22Rv1 (cell line): ENCODE results near the gene AHDC1.
"Not testable (repeated sequence)": the region's sequence is repeated elsewhere in the genome, so short reads cannot be mapped to it uniquely, and the experiment has no call there.

Experiments
- H3K27ac ChIP-seq: fragments of 450-650 bp; 2 replicates; pipeline ENCODE4 v1.5.1; 2017
- ZFX ChIP-seq: fragments of 450-650 bp; IDR thresholded peaks from 2 replicates; pipeline ENCODE4 v1.6.1; 2017; ENCODE audit warnings: antibody characterized with exemption, borderline replicate concordance
- TF ChIP-seq, protein P1 (sequence below): fragments of 450-650 bp; IDR thresholded peaks from 2 replicates; pipeline ENCODE4 v1.5.1; 2017; ENCODE audit warnings: mild to moderate bottlenecking

The AHDC1 gene

GRCh38 chr1:27539901-27540861, 63.8 kb downstream of the AHDC1 start:
- TF ChIP-seq, protein P1, sequence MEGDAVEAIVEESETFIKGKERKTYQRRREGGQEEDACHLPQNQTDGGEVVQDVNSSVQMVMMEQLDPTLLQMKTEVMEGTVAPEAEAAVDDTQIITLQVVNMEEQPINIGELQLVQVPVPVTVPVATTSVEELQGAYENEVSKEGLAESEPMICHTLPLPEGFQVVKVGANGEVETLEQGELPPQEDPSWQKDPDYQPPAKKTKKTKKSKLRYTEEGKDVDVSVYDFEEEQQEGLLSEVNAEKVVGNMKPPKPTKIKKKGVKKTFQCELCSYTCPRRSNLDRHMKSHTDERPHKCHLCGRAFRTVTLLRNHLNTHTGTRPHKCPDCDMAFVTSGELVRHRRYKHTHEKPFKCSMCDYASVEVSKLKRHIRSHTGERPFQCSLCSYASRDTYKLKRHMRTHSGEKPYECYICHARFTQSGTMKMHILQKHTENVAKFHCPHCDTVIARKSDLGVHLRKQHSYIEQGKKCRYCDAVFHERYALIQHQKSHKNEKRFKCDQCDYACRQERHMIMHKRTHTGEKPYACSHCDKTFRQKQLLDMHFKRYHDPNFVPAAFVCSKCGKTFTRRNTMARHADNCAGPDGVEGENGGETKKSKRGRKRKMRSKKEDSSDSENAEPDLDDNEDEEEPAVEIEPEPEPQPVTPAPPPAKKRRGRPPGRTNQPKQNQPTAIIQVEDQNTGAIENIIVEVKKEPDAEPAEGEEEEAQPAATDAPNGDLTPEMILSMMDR: no peak
- TF ChIP-seq ZFX: no peak

DNA sequence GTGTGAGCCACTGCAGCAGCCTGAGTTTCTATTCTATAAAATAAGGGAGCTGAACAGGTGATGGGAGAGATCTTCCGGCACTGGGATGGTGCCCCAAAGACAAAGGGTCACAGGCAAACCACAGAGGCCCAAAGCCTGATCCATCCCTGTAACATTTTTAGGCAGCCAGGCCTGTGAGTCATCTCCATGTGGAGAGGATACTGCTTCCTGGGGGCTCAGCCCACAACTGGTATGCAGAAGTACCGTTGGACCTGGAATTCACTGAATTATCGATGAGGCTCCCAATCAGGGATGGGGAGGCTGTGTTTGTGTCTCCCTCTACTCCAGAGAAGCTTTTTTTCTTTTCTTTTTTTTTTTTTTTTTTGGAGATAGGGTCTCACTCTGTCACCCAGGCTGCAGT, 65.2 kb downstream of the AHDC1 start:
- TF ChIP-seq, protein P1: no peak
- TF ChIP-seq ZFX: no peak
- no peak overlapping the region for H3K27ac ChIP-seq

More at GRCh38 chr1:27539901-27540861, 63.8 kb downstream of the AHDC1 start:
- H3K27ac ChIP-seq: no peak overlapping the region

- H3K27ac ChIP-seq: not testable (repeated sequence)
These were observed 65.7 kb downstream of the AHDC1 start for GRCh38 chr1:27538305-27538676.

DNA sequence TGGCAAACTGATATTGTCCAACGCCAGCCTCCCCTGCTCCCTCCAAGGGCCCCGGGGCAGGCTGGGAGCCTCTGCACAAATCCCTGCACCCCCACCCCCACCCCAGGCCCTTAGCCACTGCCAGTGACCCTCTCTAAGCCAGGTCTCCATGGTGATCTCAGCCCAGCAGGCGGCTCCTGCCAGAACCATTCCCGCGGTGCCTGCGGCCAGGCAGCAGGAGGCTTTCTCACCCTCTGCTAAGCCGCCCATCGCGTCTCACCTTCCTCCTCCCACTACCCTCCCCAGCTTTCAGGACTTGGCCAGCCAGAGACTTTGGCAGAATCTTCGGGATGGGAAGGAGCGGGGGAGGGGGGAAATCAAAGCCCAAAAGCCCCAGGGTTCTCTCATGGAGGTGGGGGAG, 67.2 kb downstream of the AHDC1 start:
- TF ChIP-seq, protein P1: no peak
- no peak for TF ChIP-seq ZFX
- no peak overlapping the region for H3K27ac ChIP-seq

DNA sequence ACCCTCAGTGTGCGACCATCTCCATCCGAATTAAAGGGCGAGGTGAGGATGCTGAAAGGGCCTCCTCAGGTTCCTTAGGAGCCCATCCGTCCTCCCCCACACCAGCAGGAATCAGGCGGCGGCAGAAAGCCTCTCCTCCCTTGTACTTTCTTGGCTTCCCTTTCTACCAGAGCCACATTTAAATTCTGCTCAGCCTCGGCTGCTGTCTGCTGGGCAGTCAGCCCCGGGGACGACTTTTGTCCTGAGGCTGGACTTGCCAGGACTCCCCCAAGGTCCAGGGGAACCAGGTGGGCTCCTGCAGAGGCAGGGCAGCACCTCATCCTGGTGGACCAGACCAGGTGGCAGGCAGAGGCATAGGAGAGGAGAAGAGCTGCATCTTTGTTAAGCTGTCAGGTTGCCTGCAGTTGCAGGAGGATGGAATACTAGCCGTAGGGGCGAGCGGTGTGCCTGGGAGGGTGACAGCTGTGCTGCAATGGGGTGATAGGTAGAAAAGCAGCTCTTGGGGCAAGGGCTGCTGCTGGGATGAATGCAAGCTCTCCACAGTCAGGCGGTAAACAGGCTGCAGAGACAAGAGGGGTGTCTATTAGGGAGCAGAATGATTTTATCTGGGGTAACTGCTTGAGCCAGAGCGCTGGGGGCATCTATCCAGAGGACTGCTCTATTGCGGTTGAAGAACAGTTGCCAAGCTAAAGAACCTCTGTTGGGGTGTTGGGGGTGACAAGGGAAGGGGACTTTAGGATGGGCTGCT, 67.8 kb downstream of the AHDC1 start:
- H3K27ac ChIP-seq: no peak overlapping the region
- no peak for TF ChIP-seq ZFX
- TF ChIP-seq, protein P1: no peak

GRCh38 chr1:27535386-27535785, 68.6 kb downstream of the AHDC1 start:
- TF ChIP-seq, protein P1: no peak
- TF ChIP-seq ZFX: no peak
- H3K27ac ChIP-seq: no peak overlapping the region

DNA sequence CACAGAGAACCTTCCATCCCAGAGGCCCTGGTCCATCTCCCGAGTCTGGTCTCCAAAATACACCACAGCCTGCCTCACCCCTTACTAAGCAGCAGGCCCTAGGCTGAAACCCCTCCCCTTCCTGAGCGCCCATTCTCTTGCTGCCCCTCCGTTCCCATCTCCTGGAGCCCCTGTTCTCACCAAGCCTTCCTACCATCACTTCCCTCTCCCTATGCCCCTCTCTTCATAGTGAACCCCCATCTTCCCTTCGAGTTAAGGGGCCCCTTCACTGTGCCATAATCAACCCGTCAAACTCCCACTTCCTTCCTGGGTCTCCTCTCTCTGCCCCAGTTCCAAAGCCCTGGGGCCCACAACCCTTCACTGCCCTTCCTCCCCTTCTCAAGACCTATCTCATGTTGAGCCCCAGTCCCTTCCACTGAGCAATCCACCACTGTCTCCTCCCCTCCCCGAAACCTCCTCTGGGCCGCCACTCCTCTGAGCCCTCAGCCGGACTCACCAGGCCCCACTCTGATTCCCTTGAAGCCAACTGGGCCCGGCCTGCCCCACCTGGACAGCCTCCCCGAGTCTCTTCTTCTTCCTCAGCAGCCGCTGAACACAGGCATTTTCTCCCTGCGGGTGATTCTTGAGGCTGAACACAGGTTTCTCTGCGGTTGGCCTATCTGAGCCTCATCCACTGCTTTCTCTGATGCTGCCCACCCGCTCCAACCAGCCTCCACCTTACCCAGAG, 71.8 kb downstream of the AHDC1 start:
- TF ChIP-seq, protein P1: no peak
- no peak for TF ChIP-seq ZFX
- no peak overlapping the region for H3K27ac ChIP-seq
